H1 (cell line): ENCODE measurements around the gene PSMB11. TPM values are rescaled to one million over a fixed set of nuclear protein-coding genes. Genes with fewer than 3 reads are reported as not detected.

ENCODE experiments used
- CTCF ChIA-PET: fragments of 300-600 bp; sonication (Branson Sonifier 250); formaldehyde crosslinking; loops from one replicate; lab custom pipeline; 2021; ENCODE audit not compliant: partially characterized antibody; lab: Charles Lee
- POLR2A ChIA-PET: fragments of 300-600 bp; sonication (Branson Sonifier 250); formaldehyde crosslinking; loops from one replicate; lab custom pipeline; 2021; ENCODE audit warnings: inconsistent platforms; ENCODE audit not compliant: partially characterized antibody; lab: Charles Lee
- DNase-seq, 2 experiments: peaks; one replicate each; pipeline versions ENCODE4 v3.0.0 to v3.0.0-alpha.2; 2010 to 2022; ENCODE audit warnings: low spot score in 2 of 2, low read depth in 1 of 2, mixed read lengths in 1 of 2
- FAIRE-seq: peaks from 2 replicates; lab custom pipeline; 2011; peaks lifted over from hg19 to GRCh38; lab: Jason Lieb, UNC
- H2AFZ ChIP-seq: 2 replicates; pipeline ENCODE4 v1.8.1; 2012; ENCODE audit warnings: low read length, inconsistent platforms
- H2AK5ac ChIP-seq: 2 replicates; pipeline ENCODE4 v1.6.1; 2013; ENCODE audit warnings: low read depth, low read length
- H2BK120ac ChIP-seq: replicated peaks from 2 replicates; pipeline ENCODE3; 2013; ENCODE audit warnings: low read depth, low read length, inconsistent platforms
- H2BK12ac ChIP-seq: 2 replicates; pipeline ENCODE4 v1.6.1; 2013; ENCODE audit warnings: low read depth, low read length
- H2BK15ac ChIP-seq: 2 replicates; pipeline ENCODE4 v1.6.1; 2013; ENCODE audit warnings: low read length
- H2BK20ac ChIP-seq: 2 replicates; pipeline ENCODE4 v1.6.1; 2013; ENCODE audit warnings: low read length
- H2BK5ac ChIP-seq: 2 replicates; pipeline ENCODE4 v1.6.1; 2013; ENCODE audit warnings: low read depth, low read length
- H3K14ac ChIP-seq: 2 replicates; pipeline ENCODE4 v1.6.1; 2013; ENCODE audit warnings: inconsistent platforms; ENCODE audit not compliant: insufficient read length
- H3K18ac ChIP-seq: 2 replicates; pipeline ENCODE4 v1.6.1; 2013; ENCODE audit warnings: low read length; ENCODE audit errors: extremely low read depth
- H3K23ac ChIP-seq: 2 replicates; pipeline ENCODE4 v1.6.1; 2013; ENCODE audit warnings: inconsistent platforms; ENCODE audit not compliant: insufficient read length
- H3K23me2 ChIP-seq: 2 replicates; pipeline ENCODE4 v1.6.1; 2013; ENCODE audit warnings: low read depth, low read length
- H3K27ac ChIP-seq: 2 replicates; pipeline ENCODE4 v1.6.1; 2011; ENCODE audit warnings: low read depth, low read length, inconsistent platforms
- H3K27me3 ChIP-seq, 4 experiments: replicated peaks in 1 of 4; 1 replicate in 1 of 4; 2 replicates in 3 of 4; pipeline versions ENCODE4 v1.6.1 to v1.8.1; 2011 to 2013; ENCODE audit warnings: low read length in 3 of 4, mild to moderate bottlenecking in 3 of 4, inconsistent platforms in 2 of 4, mixed read lengths in 2 of 4, moderate library complexity in 1 of 4; ENCODE audit not compliant: control insufficient read depth in 3 of 4, insufficient read depth in 3 of 4; ENCODE audit errors: extremely low read depth in 1 of 4
- H3K36me3 ChIP-seq, 4 experiments: 2 replicates each; pipeline versions ENCODE4 v1.6.1 to v1.8.1; 2011 to 2013; ENCODE audit warnings: mild to moderate bottlenecking in 4 of 4, low read length in 3 of 4, moderate library complexity in 2 of 4, control low read depth in 1 of 4, inconsistent platforms in 1 of 4; ENCODE audit not compliant: insufficient read depth in 4 of 4, control insufficient read depth in 2 of 4
- H3K4ac ChIP-seq: replicated peaks from 2 replicates; pipeline ENCODE3; 2013; ENCODE audit warnings: low read length, low read depth, mixed read lengths, inconsistent platforms; ENCODE audit not compliant: insufficient read length
- H3K4me1 ChIP-seq, 4 experiments: replicated peaks in 1 of 4; 1 replicate in 1 of 4; 2 replicates in 3 of 4; pipeline versions ENCODE4 v1.6.1 to v1.8.1; 2011 to 2013; ENCODE audit warnings: low read length in 3 of 4, inconsistent platforms in 2 of 4, mixed read lengths in 1 of 4; ENCODE audit not compliant: insufficient read depth in 4 of 4, control insufficient read depth in 3 of 4
- H3K4me2 ChIP-seq, 2 experiments: 2 replicates each; pipeline versions ENCODE4 v1.6.1 to v1.8.1; 2011 to 2013; ENCODE audit warnings: low read depth in 2 of 2, low read length in 2 of 2, control low read depth in 1 of 2, inconsistent platforms in 1 of 2, mild to moderate bottlenecking in 1 of 2; ENCODE audit not compliant: insufficient read depth in 1 of 2
- H3K4me3 ChIP-seq, 4 experiments: fragments of 200-600, 300-600 bp in 1 of 4; sonication (generic), shearing (Covaris generic), sonication (Bioruptor Twin) in 1 of 4; 2 replicates each; pipeline versions ENCODE4 v1.5.1 to v1.8.1; 2011 to 2016; ENCODE audit warnings: low read length in 4 of 4, low read depth in 3 of 4, control low read depth in 2 of 4, inconsistent platforms in 2 of 4, mild to moderate bottlenecking in 2 of 4, mixed read lengths in 1 of 4, moderate library complexity in 1 of 4; ENCODE audit not compliant: insufficient read depth in 2 of 4; ENCODE audit errors: extremely low read depth in 1 of 4
- H3K56ac ChIP-seq: replicated peaks from 2 replicates; pipeline ENCODE3; 2013; ENCODE audit warnings: low read depth, mild to moderate bottlenecking, mixed read lengths, low read length, inconsistent platforms; ENCODE audit not compliant: insufficient read length
- H3K79me1 ChIP-seq: 2 replicates; pipeline ENCODE4 v1.6.1; 2013; ENCODE audit warnings: low read depth, low read length, control low read depth
- H3K79me2 ChIP-seq, 2 experiments: 2 replicates each; pipeline versions ENCODE4 v1.6.1 to v1.8.1; 2012 to 2013; ENCODE audit warnings: low read length in 2 of 2, mild to moderate bottlenecking in 2 of 2, inconsistent platforms in 1 of 2; ENCODE audit not compliant: insufficient read depth in 2 of 2, control insufficient read depth in 1 of 2
- H3K9ac ChIP-seq, 4 experiments: replicated peaks in 1 of 4; 1 replicate in 1 of 4; 2 replicates in 3 of 4; pipeline versions ENCODE4 v1.6.1 to v1.8.1; 2011 to 2013; ENCODE audit warnings: low read depth in 3 of 4, low read length in 3 of 4, control low read depth in 2 of 4, mild to moderate bottlenecking in 2 of 4, moderate library complexity in 2 of 4, inconsistent platforms in 1 of 4; ENCODE audit errors: extremely low read depth in 1 of 4
- H3K9me3 ChIP-seq, 2 experiments: 2 replicates each; pipeline versions ENCODE4 v1.6.1 to v1.8.1; 2012 to 2013; ENCODE audit warnings: mild to moderate bottlenecking in 2 of 2, moderate library complexity in 2 of 2, control low read depth in 1 of 2, inconsistent platforms in 1 of 2, low read depth in 1 of 2, low read length in 1 of 2, mixed read lengths in 1 of 2; ENCODE audit not compliant: insufficient read depth in 2 of 2
- H4K20me1 ChIP-seq, 2 experiments: replicated peaks in 1 of 2; 2 replicates each; pipeline versions ENCODE3 to v1.8.1; 2011 to 2013; ENCODE audit warnings: inconsistent platforms in 2 of 2, low read length in 2 of 2, mild to moderate bottlenecking in 1 of 2; ENCODE audit not compliant: insufficient read depth in 2 of 2, control insufficient read depth in 1 of 2
- H4K5ac ChIP-seq: 2 replicates; pipeline ENCODE4 v1.6.1; 2013; ENCODE audit warnings: low read length, low read depth, mixed read lengths, inconsistent platforms; ENCODE audit not compliant: insufficient read length
- H4K8ac ChIP-seq: 2 replicates; pipeline ENCODE4 v1.8.0; 2013; ENCODE audit warnings: mild to moderate bottlenecking, moderate library complexity, low read length, inconsistent platforms; ENCODE audit not compliant: insufficient read depth; ENCODE audit errors: extremely low read depth
- H4K91ac ChIP-seq: replicated peaks from 2 replicates; pipeline ENCODE3; 2013; ENCODE audit warnings: low read length, mixed read lengths, inconsistent platforms; ENCODE audit not compliant: insufficient read length
- EGR1 ChIP-seq: IDR thresholded peaks from 2 replicates; pipeline ENCODE4 v1.6.1; 2011; ENCODE audit warnings: low read depth, low read length, borderline replicate concordance
- NRF1 ChIP-seq: IDR thresholded peaks from 2 replicates; pipeline ENCODE4 v1.6.1; 2011; ENCODE audit warnings: mild to moderate bottlenecking, low read depth, low read length, improper control_type of control experiment
- WGBS, 2 experiments: shearing (Covaris generic) in 1 of 2; methylation state at CpG; one replicate each; pipeline versions ENCODE4 v1.1.6 to v1.1.7; 2013 to 2015; ENCODE audit warnings: low lambda C conversion rate in 2 of 2, mixed read lengths in 2 of 2, inconsistent platforms in 1 of 2, low coverage in 1 of 2, missing lambda C conversion rate in 1 of 2; ENCODE audit not compliant: insufficient replicate concordance in 2 of 2, insufficient coverage in 1 of 2, insufficient read length in 1 of 2; ENCODE audit errors: extremely low coverage in 1 of 2, missing lambda C conversion rate in 1 of 2; 5-methylcytosine and 5-hydroxymethylcytosine counted together
- polyA plus RNA-seq, 7 experiments: library from polyadenylated mRNA; depleted of rRNA in 3 of 7; stranded (reverse) in 5 of 7; unstranded in 2 of 7; fragments of >200 nt in 5 of 7; fragments of 200-250 nt in 2 of 7; gene quantifications; 1 replicate in 5 of 7; 2 replicates in 1 of 7; 4 replicates in 1 of 7; pipeline versions ENCODE4 v1.2.1 to v1.2.3, GENCODE V29; 2011 to 2013; ENCODE audit warnings: missing spikeins in 2 of 7, mixed read lengths in 2 of 7
- total RNA-seq: library from RNA; stranded (reverse); fragmentation: NEBNext Ultra II Directional; extraction: Animal tissue kit (Norgen Biotek cat#: 25700); gene quantifications from 2 replicates; pipeline ENCODE4 v1.2.1, GENCODE V29; 2021

PSMB11 gene
- total and polyA plus RNA-seq, 2 of the 8 experiments (the other 6 are each of a cell fraction or from before 2014, with no cell fraction given), result not detected

- Histone ChIP-seq H3K56ac (no peak overlapping the region), H3K23ac (no peak overlapping the region), H3K4me1 (no peaks in the 10 kb centered on the region), H3K36me3 (peaks cover 34 to 89% (median 64%) of the 10 kb centered on the region in 4 experiments), H4K91ac (no peak overlapping the region), H3K79me1 (no peaks in the 10 kb centered on the region), H4K20me1 (peaks cover 1 to 12% of the 10 kb centered on the region in 2 experiments), H2BK120ac (no peak overlapping the region), H3K14ac (no peak overlapping the region), H3K27ac (no peak overlapping the region), H3K18ac (no peak overlapping the region), H4K8ac (no peak overlapping the region), H2BK12ac (no peak overlapping the region), H4K5ac (no peak overlapping the region), H3K4ac (no peak overlapping the region), H3K79me2 (peaks cover 4% of the 10 kb centered on the region in 2 experiments; a peak in 1 of 4 replicates), H2BK20ac (no peak overlapping the region), H2BK15ac (no peak overlapping the region), H2AFZ (no peak overlapping the region), H3K4me3 (no peak overlapping the region), H2BK5ac (no peak overlapping the region), H3K4me2 (no peak overlapping the region), H2AK5ac (no peak overlapping the region), H3K9me3 (no peaks in the 10 kb centered on the region; a peak in 1 of 4 replicates), H3K23me2 (no peaks in the 10 kb centered on the region), H3K27me3 (no peaks in the 10 kb centered on the region), H3K9ac (no peak overlapping the region)
- ChIA-PET CTCF (interaction anchor here (0.7 to 4.7 kb wide), 9 partner anchors 9 to 107 kb away, joined by 3 to 35 read pairs (median 4); no protein-coding TSS in a partner anchor), POLR2A (interaction anchor here (1.2 to 4.6 kb wide), 3 partner anchors 8 to 15 kb away, joined by 3 to 24 read pairs (median 3); partner anchors contain the start of genes ACIN1 and C14orf119)
- FAIRE-seq (no peak), DNase-seq (no peak)
- 81% methylated on average over 1 of the region's 1 CpG; no CpG with 5 or more reads in 1 of the 2 experiments for WGBS, 2 experiments
- TF ChIP-seq NRF1 (no peak), EGR1 (no peak)
These were observed 38.5 kb downstream of the PSMB11 start for GRCh38 chr14:23080474-23080873.
